Naive thymus-derived CD8-positive, alpha-beta T cell (primary cell): ENCODE measurements around the gene THRAP3. TPM values are rescaled to one million over a fixed set of nuclear protein-coding genes. Genes with fewer than 3 reads are reported as not detected.
A peak's percentile ranks its signal among the peaks of the same experiment; 100 is the strongest.
"Not testable (repeated sequence)": the region's sequence is repeated elsewhere in the genome, so short reads cannot be mapped to it uniquely, and the experiment has no call there.

Experiments used
- ATAC-seq, 2 donors: fragments of 150-1000 bp; cut with Tn5 transposase in 1 of 2; sonication (Bioruptor Pico), chemical (Tn5 transposase) in 1 of 2; 1 replicate in 1 of 2; 2 replicates in 1 of 2; pipeline ENCODE4 v1.10.0; 2021; ENCODE audit warnings: mild to moderate bottlenecking in 2 of 2, moderate library complexity in 2 of 2
- POLR2A ChIA-PET: fragments of 350-600 bp; sonication (Branson Sonifier 250); formaldehyde crosslinking; loops from one replicate; lab custom pipeline; 2021; ENCODE audit warnings: antibody characterized with exemption; lab: Charles Lee
- DNase-seq, 10 donors: peaks; one replicate each; pipeline versions ENCODE4 v3.0.0 to v3.0.0-alpha.2; 2020 to 2022
- H3K27ac Mint-ChIP-seq, 10 donors: one replicate each; pipeline ENCODE4 v1.8.0; 2020 to 2022; ENCODE audit warnings: mild to moderate bottlenecking in 10 of 10, mixed read lengths in 10 of 10, moderate library complexity in 4 of 10, inconsistent platforms in 1 of 10
- H3K27me3 Mint-ChIP-seq, 5 donors: one replicate each; pipeline ENCODE4 v1.8.0; 2021 to 2022; ENCODE audit warnings: mixed read lengths in 5 of 5
- H3K36me3 Mint-ChIP-seq, 3 donors: one replicate each; pipeline ENCODE4 v1.8.0; 2020 to 2022; ENCODE audit warnings: mixed read lengths in 3 of 3, mild to moderate bottlenecking in 2 of 3, inconsistent platforms in 1 of 3
- H3K4me1 Mint-ChIP-seq, 4 donors: one replicate each; pipeline ENCODE4 v1.8.0; 2021 to 2022; ENCODE audit warnings: mixed read lengths in 4 of 4
- H3K4me3 Mint-ChIP-seq, 10 donors: one replicate each; pipeline ENCODE4 v1.8.0; 2020 to 2022; ENCODE audit warnings: mild to moderate bottlenecking in 10 of 10, mixed read lengths in 10 of 10, moderate library complexity in 6 of 10, inconsistent platforms in 1 of 10
- H3K9me3 Mint-ChIP-seq, 9 donors: one replicate each; pipeline ENCODE4 v1.8.0; 2020 to 2022; ENCODE audit warnings: mixed read lengths in 9 of 9, mild to moderate bottlenecking in 3 of 9, inconsistent platforms in 1 of 9, moderate library complexity in 1 of 9
- polyA plus RNA-seq, 3 donors: library from polyadenylated mRNA; unstranded; fragments of 300-500 nt; fragmentation: Illumina TruSeq; gene quantifications; one replicate each; pipeline ENCODE4 v1.2.3, GENCODE V29; 2021
- total RNA-seq, 8 experiments: library from RNA in 2 of 8; stranded (reverse) in 2 of 8; gene quantifications; one replicate each; pipeline ENCODE4 v1.2.3 and lab custom pipeline; 2021 to 2026

Gene THRAP3
- total and polyA plus RNA-seq, 5 experiments from 2014 or later, result 87.6 to 131 (median 106) TPM

- POLR2A ChIA-PET, result interaction anchor here (0.6 to 9.3 kb wide), 12 partner anchors 19 to 98 kb away, joined by 3 to 227 read pairs (median 7); partner anchors contain the start of genes MAP7D1, THRAP3 and TRAPPC3
- peak; percentile 57 to 92 (median 80) for DNase-seq
- peaks cover 3 to 13% (median 8%) of the 10 kb centered on the region in 4 donors for H3K4me1 Mint-ChIP-seq
- H3K27ac Mint-ChIP-seq, result peak overlapping the region; percentile 57 to 91 (median 74)
- H3K27me3 Mint-ChIP-seq, result no peaks in the 10 kb centered on the region
- H3K4me3 Mint-ChIP-seq, result no peak overlapping the region
- H3K9me3 Mint-ChIP-seq, result no peaks in the 10 kb centered on the region
- peak; percentile 98 to 99 for ATAC-seq
- H3K36me3 Mint-ChIP-seq, result no peaks in the 10 kb centered on the region
Measured at GRCh38 chr1:36187800-36188593, 36.2 kb upstream of the THRAP3 start.

DNA sequence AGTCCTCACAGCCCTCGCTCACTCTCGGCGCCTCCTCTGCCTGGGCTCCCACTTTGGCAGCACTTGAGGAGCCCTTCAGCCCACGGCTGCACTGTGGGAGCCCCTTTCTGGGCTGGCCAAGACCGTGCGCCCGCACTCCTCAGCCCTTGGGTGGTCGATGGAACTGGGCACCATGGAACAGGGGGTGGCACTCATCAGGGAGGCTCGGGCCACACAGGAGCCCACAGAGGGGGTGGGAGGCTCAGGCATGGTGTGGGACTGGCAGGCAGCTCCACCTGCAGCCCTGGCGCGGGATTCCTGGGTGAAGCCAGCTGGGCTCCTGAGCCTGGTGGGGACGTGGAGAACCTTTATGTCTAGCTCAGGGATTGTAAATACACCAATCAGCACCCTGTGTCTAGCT lies 27.4 kb upstream of the THRAP3 start:
- H3K27ac Mint-ChIP-seq, H3K27me3 Mint-ChIP-seq, DNase-seq, POLR2A ChIA-PET, ATAC-seq, H3K4me1 Mint-ChIP-seq, H3K36me3 Mint-ChIP-seq, H3K4me3 Mint-ChIP-seq, H3K9me3 Mint-ChIP-seq: not testable (repeated sequence)

- DNase-seq (no peak), ATAC-seq (no peak)
- H3K27me3 Mint-ChIP-seq, result peaks cover 0 to 2% (median 0%) of the 10 kb centered on the region in 5 donors
- H3K9me3 Mint-ChIP-seq, result no peaks in the 10 kb centered on the region
- no peak overlapping the region for H3K4me3 Mint-ChIP-seq
- H3K4me1 Mint-ChIP-seq, result no peaks in the 10 kb centered on the region
- no peak overlapping the region for H3K27ac Mint-ChIP-seq
- H3K36me3 Mint-ChIP-seq, result no peaks in the 10 kb centered on the region
- POLR2A ChIA-PET, result no interaction called here
Measured at GRCh38 chr1:36198641-36199040, 25.6 kb upstream of the THRAP3 start.

GRCh38 chr1:36199934-36200741 lies 24.1 kb upstream of the THRAP3 start:
- H3K9me3 Mint-ChIP-seq, result no peaks in the 10 kb centered on the region
- no peak for DNase-seq
- ATAC-seq, result no peak
- H3K4me1 Mint-ChIP-seq, result no peaks in the 10 kb centered on the region
- H3K4me3 Mint-ChIP-seq, result no peak overlapping the region
- H3K27me3 Mint-ChIP-seq, result peaks cover 0 to 3% (median 0%) of the 10 kb centered on the region in 5 donors
- peak overlapping the region in 1 of 10 donors; percentile 35 for H3K27ac Mint-ChIP-seq
- no peaks in the 10 kb centered on the region for H3K36me3 Mint-ChIP-seq
- POLR2A ChIA-PET, result no interaction called here

DNA sequence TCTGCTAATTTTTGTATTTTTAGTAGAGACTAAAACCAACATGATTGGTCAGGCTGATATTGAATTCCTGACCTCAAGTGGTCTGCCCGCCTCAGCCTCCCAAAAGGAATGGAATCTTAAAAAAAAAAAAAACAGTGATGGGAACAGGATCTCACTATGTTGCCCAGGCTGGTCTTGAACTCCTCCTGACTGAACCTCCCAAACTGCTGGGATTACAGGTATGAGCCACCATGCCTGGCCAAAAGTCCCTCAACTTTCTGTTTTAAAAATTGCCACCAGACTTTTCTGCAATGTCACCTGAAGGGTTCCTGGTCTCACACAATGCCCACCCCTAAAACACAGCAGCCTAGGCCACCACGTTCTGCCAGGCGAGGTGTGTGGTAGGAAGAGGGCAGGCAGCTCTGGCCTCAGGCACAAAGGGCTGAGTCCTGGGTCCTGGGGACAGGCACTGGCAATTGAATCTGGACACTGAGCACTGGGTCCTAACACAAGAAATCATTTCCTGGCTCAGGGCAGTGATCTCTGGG lies 21.2 kb upstream of the THRAP3 start:
- peaks cover 0 to 3% (median 0%) of the 10 kb centered on the region in 5 donors for H3K27me3 Mint-ChIP-seq
- ATAC-seq, result no peak
- no peaks in the 10 kb centered on the region for H3K9me3 Mint-ChIP-seq
- no peaks in the 10 kb centered on the region for H3K36me3 Mint-ChIP-seq
- no peak for DNase-seq
- POLR2A ChIA-PET, result no interaction called here
- no peak overlapping the region for H3K4me3 Mint-ChIP-seq
- H3K27ac Mint-ChIP-seq, result peak overlapping the region in 1 of 10 donors; percentile 59
- peaks cover 0 to 2% (median 0%) of the 10 kb centered on the region in 4 donors for H3K4me1 Mint-ChIP-seq

- no peak overlapping the region for H3K4me3 Mint-ChIP-seq
- peaks cover 0 to 3% (median 0%) of the 10 kb centered on the region in 5 donors for H3K27me3 Mint-ChIP-seq
- H3K36me3 Mint-ChIP-seq, result no peaks in the 10 kb centered on the region
- H3K9me3 Mint-ChIP-seq, result no peaks in the 10 kb centered on the region
- H3K27ac Mint-ChIP-seq, result peak overlapping the region in 1 of 10 donors; percentile 59
- ATAC-seq (no peak), DNase-seq (no peak)
- peaks cover 0 to 2% (median 0%) of the 10 kb centered on the region in 4 donors for H3K4me1 Mint-ChIP-seq
- POLR2A ChIA-PET, result no interaction called here
Measured at GRCh38 chr1:36203554-36204346, 20.5 kb upstream of the THRAP3 start.

GRCh38 chr1:36204347-36204909 lies 19.8 kb upstream of the THRAP3 start:
- ATAC-seq, result no peak
- Mint-ChIP-seq H3K27ac (no peak overlapping the region), H3K36me3 (no peaks in the 10 kb centered on the region), H3K4me1 (peaks cover 0 to 2% (median 0%) of the 10 kb centered on the region in 4 donors), H3K4me3 (no peak overlapping the region), H3K9me3 (no peaks in the 10 kb centered on the region), H3K27me3 (peaks cover 0 to 3% (median 0%) of the 10 kb centered on the region in 5 donors)
- no peak for DNase-seq
- POLR2A ChIA-PET, result no interaction called here

DNA sequence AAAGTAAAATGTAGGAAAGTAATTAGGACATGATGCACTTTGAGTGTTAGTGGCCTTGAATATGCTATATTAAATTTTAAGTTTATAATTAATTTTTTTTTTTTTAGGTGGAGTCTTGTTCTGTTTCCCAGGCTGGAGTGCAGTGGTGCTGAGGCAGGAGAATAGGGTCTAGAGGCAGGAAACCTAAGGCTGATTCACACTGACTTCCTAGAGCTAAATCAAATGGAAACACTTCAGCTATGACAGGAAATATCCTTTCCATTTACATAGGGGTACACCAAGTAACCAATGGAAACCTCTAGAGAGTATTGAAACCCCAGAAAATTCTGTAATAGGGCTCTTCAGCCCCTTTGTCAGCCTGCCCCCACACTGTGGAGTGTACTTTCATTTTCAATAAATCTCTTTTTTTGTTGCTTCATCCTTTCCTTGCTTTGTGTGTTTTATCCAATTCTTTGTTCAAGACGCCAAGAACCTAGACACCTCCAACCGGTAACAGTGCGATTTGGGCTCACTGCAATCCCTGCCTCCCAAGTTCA lies 17.9 kb upstream of the THRAP3 start:
- POLR2A ChIA-PET, result interaction anchor here (0.7 kb wide), 2 partner anchors 39 to 209 kb away, joined by 4 read pairs; no protein-coding TSS in a partner anchor
- Mint-ChIP-seq H3K27me3 (peaks cover 0 to 2% (median 0%) of the 10 kb centered on the region in 5 donors), H3K36me3 (no peaks in the 10 kb centered on the region), H3K27ac (no peak overlapping the region), H3K9me3 (no peaks in the 10 kb centered on the region), H3K4me3 (no peak overlapping the region), H3K4me1 (peaks cover 0 to 2% (median 0%) of the 10 kb centered on the region in 4 donors)
- ATAC-seq (no peak), DNase-seq (no peak)

GRCh38 chr1:36207339-36207738 lies 16.9 kb upstream of the THRAP3 start:
- ATAC-seq, result no peak
- H3K36me3 Mint-ChIP-seq, result no peaks in the 10 kb centered on the region
- peaks cover 0 to 2% (median 0%) of the 10 kb centered on the region in 5 donors for H3K27me3 Mint-ChIP-seq
- no peak for DNase-seq
- POLR2A ChIA-PET, result no interaction called here
- no peak overlapping the region for H3K4me3 Mint-ChIP-seq
- peaks cover 0 to 2% (median 0%) of the 10 kb centered on the region in 4 donors for H3K4me1 Mint-ChIP-seq
- peak overlapping the region in 1 of 10 donors; percentile 48 for H3K27ac Mint-ChIP-seq
- H3K9me3 Mint-ChIP-seq, result no peaks in the 10 kb centered on the region

- no peak overlapping the region for H3K4me3 Mint-ChIP-seq
- no peaks in the 10 kb centered on the region for H3K27me3 Mint-ChIP-seq
- no peaks in the 10 kb centered on the region for H3K36me3 Mint-ChIP-seq
- peak overlapping the region in 1 of 10 donors; percentile 20 for H3K27ac Mint-ChIP-seq
- POLR2A ChIA-PET, result interaction anchor here (0.7 kb wide), 1 partner anchor 44 kb away, joined by 9 read pairs; no protein-coding TSS in a partner anchor
- no peak for ATAC-seq
- DNase-seq, result no peak
- H3K9me3 Mint-ChIP-seq, result no peaks in the 10 kb centered on the region
- peaks cover 0 to 4% (median under 1%) of the 10 kb centered on the region in 4 donors for H3K4me1 Mint-ChIP-seq
Measured at GRCh38 chr1:36208978-36209703, 15.1 kb upstream of the THRAP3 start.

DNA sequence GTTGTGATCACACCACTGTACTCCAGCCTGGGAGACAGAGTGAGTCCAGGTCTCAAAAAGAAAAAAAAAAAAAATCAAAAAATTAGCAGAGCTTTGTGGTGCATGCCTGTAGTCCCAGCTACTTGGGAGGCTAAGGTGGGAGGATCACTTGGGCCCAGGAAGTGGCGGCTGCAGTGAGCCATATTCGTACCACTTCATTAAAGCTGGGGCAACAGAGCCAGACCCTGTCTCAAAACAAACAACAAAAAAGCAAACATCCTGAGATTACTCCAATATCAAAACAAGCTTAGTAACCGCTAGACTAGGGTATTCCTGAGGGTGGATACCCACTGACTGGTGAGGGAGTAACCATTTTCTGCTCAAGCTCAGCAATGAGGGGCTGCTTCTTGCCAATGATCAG lies 12.9 kb upstream of the THRAP3 start:
- Mint-ChIP-seq H3K4me1 (peaks cover 0 to 4% (median under 1%) of the 10 kb centered on the region in 4 donors), H3K9me3 (no peaks in the 10 kb centered on the region), H3K27me3 (no peaks in the 10 kb centered on the region), H3K36me3 (no peaks in the 10 kb centered on the region), H3K27ac (no peak overlapping the region), H3K4me3 (no peak overlapping the region)
- ATAC-seq (no peak), DNase-seq (no peak)
- POLR2A ChIA-PET, result no interaction called here
